Activated CD8-positive, alpha-beta memory T cell treated with anti-CD3 and anti-CD28 coated beads for 48 hours (primary cell): Measurements from ENCODE around the gene SMARCC1.
A peak's percentile ranks its signal among the peaks of the same experiment; 100 is the strongest.
"Not testable (repeated sequence)": the region's sequence is repeated elsewhere in the genome, so short reads cannot be mapped to it uniquely, and the experiment has no call there.

Experiments
- DNase-seq, 3 experiments: peaks; one replicate each; pipeline ENCODE4 v3.0.0-alpha.2; 2020; ENCODE audit warnings: low read depth in 2 of 3, low spot score in 2 of 3

SMARCC1 gene

DNA sequence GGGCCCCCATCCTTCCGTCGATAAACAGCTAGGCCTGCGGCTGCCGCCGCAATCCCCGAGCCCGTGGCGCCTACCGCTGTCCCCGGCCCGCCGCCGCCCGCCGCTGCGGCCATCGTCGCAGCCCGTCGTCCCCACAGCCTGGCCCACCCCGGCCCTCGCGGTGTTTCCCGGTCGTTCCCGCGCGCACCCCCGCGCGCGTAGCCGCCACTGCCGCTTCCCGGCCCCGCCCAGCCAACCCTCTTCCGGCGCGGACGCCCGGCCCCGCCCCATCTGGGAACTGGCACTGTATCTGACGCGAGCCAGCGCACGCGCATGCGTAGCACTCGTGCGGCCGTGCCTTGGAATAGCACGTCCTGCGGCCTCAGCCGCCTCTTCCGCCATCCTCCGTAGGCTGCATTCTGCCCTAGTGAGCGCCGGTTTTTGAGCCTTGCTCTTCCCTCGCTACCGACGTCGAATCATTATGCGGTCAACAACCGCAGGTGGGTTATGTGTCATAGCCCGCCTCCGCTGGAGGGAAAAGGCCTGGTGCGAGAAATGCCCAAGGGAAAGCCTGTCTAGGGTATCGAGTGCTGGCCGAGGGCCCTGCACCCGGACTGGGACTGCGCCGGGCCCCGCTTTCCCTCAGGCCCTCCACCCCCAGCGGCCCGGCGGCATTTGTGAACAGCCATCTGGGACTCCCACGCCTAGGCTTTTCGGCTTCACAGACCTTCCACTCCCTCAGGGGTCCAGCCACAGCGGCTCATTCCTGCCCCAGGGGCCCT is at the start of gene SMARCC1:
Gene SMARCC1 (minus strand): TSS at position 209 of the 761 bp plus-strand sequence. CDS start 96 bp downstream, at position 113.
- peak; percentile 95 to 98 (median 97) for DNase-seq

- not testable (repeated sequence) for DNase-seq
These were observed 47.8 kb upstream of the SMARCC1 start for GRCh38 chr3:47829482-47829881.

- DNase-seq: no peak
These were observed 43.9 kb upstream of the SMARCC1 start for GRCh38 chr3:47825590-47825989.

DNA sequence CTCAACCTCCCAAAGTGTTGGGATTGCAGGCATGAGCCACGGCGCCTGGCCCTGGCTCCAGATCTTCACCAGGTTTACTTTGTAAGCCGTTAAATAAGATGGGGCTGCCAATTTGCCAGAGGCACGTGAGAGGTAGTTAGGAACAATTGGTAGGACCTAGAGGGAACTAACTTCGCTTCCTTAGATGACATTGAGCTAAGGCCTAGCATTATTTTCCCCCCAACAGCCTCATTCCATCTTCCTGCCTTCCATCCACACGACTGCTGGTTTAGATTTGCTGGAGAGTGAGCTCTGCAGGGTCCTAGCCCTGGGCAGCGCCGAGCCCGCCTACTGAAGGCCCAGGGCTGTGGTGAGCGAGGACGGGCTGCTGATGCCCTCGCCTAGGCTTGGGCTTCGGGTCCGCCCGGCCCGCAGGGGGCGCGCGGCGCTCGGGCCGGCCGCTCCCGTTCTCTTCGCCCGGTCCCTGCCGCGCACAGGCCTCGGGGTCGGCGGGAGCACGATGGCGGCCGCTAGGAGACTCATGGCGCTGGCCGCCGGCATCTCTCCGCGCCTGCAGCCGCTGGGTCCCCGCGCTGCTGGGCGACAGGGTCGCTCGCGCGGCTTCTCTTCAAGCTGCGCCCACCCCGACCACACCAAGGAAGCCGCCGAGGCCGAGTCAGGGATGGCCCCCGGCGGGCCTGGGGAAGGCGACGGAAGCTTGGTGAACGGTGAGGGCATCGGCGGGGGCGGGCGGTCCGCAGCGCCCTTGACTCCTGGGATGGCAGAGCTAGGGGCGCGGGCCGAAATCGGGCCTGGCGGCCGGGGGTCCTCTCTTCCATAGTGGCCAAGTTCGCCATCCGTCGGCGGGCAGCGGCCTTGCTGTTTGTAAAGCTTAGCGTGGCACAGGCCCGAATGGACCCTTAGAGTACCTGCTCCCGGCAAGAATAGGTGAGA is 43.1 kb upstream of the SMARCC1 start:
- DNase-seq: peak; percentile 46 to 68 (median 58)

GRCh38 chr3:47817609-47818008 is 35.9 kb upstream of the SMARCC1 start:
- no peak for DNase-seq

- no peak for DNase-seq
These were observed 32.0 kb upstream of the SMARCC1 start for GRCh38 chr3:47813551-47814177.

GRCh38 chr3:47804577-47804976 is 22.9 kb upstream of the SMARCC1 start:
- DNase-seq: no peak

DNA sequence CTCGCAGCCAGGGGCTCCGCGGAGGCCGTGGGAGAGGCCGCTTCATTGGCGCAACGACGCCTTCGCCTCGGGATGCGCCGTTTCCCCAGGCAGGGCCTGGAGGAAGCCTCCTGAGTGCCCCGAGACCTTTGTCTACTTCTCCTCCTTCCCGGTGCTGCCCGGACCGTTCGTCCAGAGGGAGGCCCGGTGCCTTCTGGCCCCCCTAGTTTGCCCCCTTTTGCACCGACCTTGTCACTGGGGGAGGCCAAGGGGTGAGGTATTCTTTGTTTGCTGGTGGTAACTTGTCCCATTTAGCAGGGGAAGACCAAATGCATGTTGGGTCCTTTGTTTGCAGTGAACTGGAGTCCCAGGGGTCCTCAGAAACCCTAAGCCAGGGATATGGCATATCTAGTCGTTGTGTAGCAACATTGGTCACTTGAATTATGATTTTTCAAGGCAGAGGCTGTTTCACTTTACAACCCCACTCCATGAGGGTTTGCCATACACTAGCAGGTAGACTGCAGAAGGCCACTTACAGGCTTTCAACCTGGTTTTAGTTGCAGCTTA is 21.9 kb upstream of the SMARCC1 start:
- no peak for DNase-seq

- DNase-seq: peak; percentile 73 to 80 (median 78)
These were observed 21.2 kb upstream of the SMARCC1 start, which contains the start of gene DHX30 for GRCh38 chr3:47802734-47803479. TSS of gene DHX30 (plus strand) at chr3:47803138. CDS start at chr3:47810684, 7,546 bp downstream.

DNA sequence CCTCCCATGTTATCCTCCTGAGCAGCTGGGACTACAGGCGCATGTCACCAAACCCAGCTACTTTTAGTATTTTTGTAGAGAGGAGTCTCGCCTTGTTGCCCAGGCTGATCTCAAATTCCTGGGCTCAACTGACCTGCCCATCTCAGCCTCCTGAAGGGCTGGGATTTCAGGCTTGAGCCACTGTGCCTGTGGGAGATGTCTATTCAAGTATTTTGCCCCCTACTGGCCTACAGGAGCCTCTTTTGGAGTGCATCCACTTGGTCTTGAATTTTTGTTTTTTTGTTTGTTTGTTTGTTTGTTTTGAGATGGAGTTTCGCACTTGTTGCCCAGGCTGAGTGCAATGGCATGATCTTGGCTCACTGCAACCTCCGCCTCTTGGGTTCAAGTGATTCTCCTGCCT is 18.0 kb upstream of the SMARCC1 start:
- DNase-seq: no peak

- DNase-seq: no peak
These were observed 12.9 kb upstream of the SMARCC1 start for GRCh38 chr3:47794544-47794943.

DNA sequence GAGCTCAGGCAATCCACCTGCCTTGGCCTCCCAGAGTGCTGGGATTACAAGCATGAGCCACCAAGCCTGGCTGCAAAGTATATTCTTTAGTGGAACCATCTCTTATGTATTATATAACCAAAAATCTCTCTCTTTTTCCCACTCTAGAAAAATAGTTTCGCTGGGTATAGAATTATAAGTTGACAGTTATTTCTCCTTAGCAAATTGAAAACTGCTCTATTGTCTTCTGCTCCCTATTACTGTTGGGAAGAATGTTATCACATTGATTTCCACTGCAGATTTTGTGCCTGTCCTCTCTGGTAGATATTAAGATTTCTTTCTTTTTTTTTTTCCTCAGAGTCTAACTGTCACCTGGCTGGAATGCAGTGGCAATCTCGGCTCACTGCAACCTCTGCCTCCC is 11.0 kb upstream of the SMARCC1 start:
- DNase-seq: no peak

- no peak for DNase-seq
These were observed 9.6 kb upstream of the SMARCC1 start for GRCh38 chr3:47791193-47791855.

- no peak for DNase-seq
These were observed 2.0 kb upstream of the SMARCC1 start for GRCh38 chr3:47783673-47784072.

GRCh38 chr3:47782446-47783308 is 984 bp upstream of the SMARCC1 start:
- DNase-seq: no peak

- peak in 2 of 3 experiments; percentile 37 to 58 for DNase-seq
These were observed 680 bp downstream of the SMARCC1 start for GRCh38 chr3:47780741-47781684.

GRCh38 chr3:47778746-47779145 is 2.9 kb downstream of the SMARCC1 start:
- no peak for DNase-seq

DNA sequence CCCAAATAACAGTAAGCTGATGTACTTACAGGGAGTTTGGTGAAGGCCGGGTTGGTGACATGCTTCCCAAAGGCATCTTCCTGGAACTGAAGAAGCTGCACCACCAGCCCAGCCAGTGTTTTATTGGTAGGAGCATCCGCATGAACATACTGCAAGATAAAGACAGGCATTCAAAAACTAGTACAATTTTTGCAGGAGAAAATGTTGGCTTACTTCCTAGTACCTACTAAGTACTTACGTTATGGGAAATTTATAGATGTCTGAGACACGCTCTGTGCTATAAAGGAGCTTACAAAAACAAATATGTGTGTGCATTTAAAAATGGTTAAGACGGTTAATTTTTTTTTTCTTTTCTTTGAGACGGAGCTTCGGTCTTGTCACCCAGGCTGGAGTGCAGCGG is 8.9 kb downstream of the SMARCC1 start:
- DNase-seq: no peak
